ES-I3 (cell line): ENCODE measurements around the gene EID1.
"Not testable (repeated sequence)": the region's sequence is repeated elsewhere in the genome, so short reads cannot be mapped to it uniquely, and the experiment has no call there.

Source experiments
- H3K36me3 ChIP-seq: 2 replicates; pipeline ENCODE4 v1.6.1; 2013; ENCODE audit warnings: mild to moderate bottlenecking, low read length, control low read depth, moderate library complexity; ENCODE audit not compliant: insufficient read depth
- H3K4me1 ChIP-seq: 2 replicates; pipeline ENCODE4 v1.6.1; 2013; ENCODE audit warnings: mild to moderate bottlenecking, control low read depth, low read length; ENCODE audit not compliant: insufficient read depth
- H3K9ac ChIP-seq: 2 replicates; pipeline ENCODE4 v1.6.1; 2013; ENCODE audit warnings: low read depth, mild to moderate bottlenecking, low read length, moderate library complexity
- H3K9me3 ChIP-seq: 2 replicates; pipeline ENCODE4 v1.6.1; 2013; ENCODE audit warnings: mild to moderate bottlenecking, low read length, moderate library complexity; ENCODE audit not compliant: control insufficient read depth, insufficient read depth

Gene EID1

GRCh38 chr15:48910554-48910953 is 32.6 kb downstream of the EID1 start:
- not testable (repeated sequence) for H3K9ac ChIP-seq, H3K36me3 ChIP-seq, H3K4me1 ChIP-seq, H3K9me3 ChIP-seq

GRCh38 chr15:48913141-48913540 is 35.2 kb downstream of the EID1 start:
- no peaks in the 10 kb centered on the region for H3K36me3 ChIP-seq
- no peak overlapping the region for H3K9ac ChIP-seq
- no peaks in the 10 kb centered on the region for H3K4me1 ChIP-seq
- H3K9me3 ChIP-seq = no peaks in the 10 kb centered on the region

- no peaks in the 10 kb centered on the region for H3K36me3 ChIP-seq
Measured at GRCh38 chr15:48914717-48915116, 36.8 kb downstream of the EID1 start.

GRCh38 chr15:48915861-48916260 is 37.9 kb downstream of the EID1 start:
- Histone ChIP-seq H3K9me3 (no peaks in the 10 kb centered on the region), H3K36me3 (no peaks in the 10 kb centered on the region), H3K9ac (no peak overlapping the region), H3K4me1 (no peaks in the 10 kb centered on the region)

More at GRCh38 chr15:48914717-48915116, 36.8 kb downstream of the EID1 start:
- no peaks in the 10 kb centered on the region for H3K4me1 ChIP-seq
- no peaks in the 10 kb centered on the region for H3K9me3 ChIP-seq
- H3K9ac ChIP-seq = no peak overlapping the region

GRCh38 chr15:48916721-48917120 is 38.8 kb downstream of the EID1 start:
- Histone ChIP-seq H3K4me1 (no peaks in the 10 kb centered on the region), H3K36me3 (no peaks in the 10 kb centered on the region), H3K9ac (no peak overlapping the region), H3K9me3 (no peaks in the 10 kb centered on the region)

GRCh38 chr15:48922046-48922445 is 44.1 kb downstream of the EID1 start:
- H3K4me1 ChIP-seq = no peaks in the 10 kb centered on the region
- H3K36me3 ChIP-seq = no peaks in the 10 kb centered on the region
- no peak overlapping the region for H3K9ac ChIP-seq
- H3K9me3 ChIP-seq = no peaks in the 10 kb centered on the region

GRCh38 chr15:48924528-48925393 is 46.8 kb downstream of the EID1 start:
- Histone ChIP-seq H3K4me1 (no peaks in the 10 kb centered on the region), H3K9ac (no peak overlapping the region), H3K9me3 (no peaks in the 10 kb centered on the region), H3K36me3 (no peaks in the 10 kb centered on the region)

GRCh38 chr15:48925714-48926223 is 47.8 kb downstream of the EID1 start:
- Histone ChIP-seq H3K36me3 (no peaks in the 10 kb centered on the region), H3K4me1 (no peaks in the 10 kb centered on the region), H3K9ac (no peak overlapping the region), H3K9me3 (no peaks in the 10 kb centered on the region)

- Histone ChIP-seq H3K9me3 (no peaks in the 10 kb centered on the region), H3K4me1 (no peaks in the 10 kb centered on the region), H3K36me3 (no peaks in the 10 kb centered on the region), H3K9ac (no peak overlapping the region)
Measured at GRCh38 chr15:48928877-48929538, 51.1 kb downstream of the EID1 start.

- no peaks in the 10 kb centered on the region for H3K9me3 ChIP-seq
- H3K9ac ChIP-seq = no peak overlapping the region
- H3K36me3 ChIP-seq = no peaks in the 10 kb centered on the region
- H3K4me1 ChIP-seq = no peaks in the 10 kb centered on the region
Measured at GRCh38 chr15:48929661-48930060, 51.7 kb downstream of the EID1 start.
